Measurements from ENCODE around the gene SIPA1L3.

Gene SIPA1L3

DNA sequence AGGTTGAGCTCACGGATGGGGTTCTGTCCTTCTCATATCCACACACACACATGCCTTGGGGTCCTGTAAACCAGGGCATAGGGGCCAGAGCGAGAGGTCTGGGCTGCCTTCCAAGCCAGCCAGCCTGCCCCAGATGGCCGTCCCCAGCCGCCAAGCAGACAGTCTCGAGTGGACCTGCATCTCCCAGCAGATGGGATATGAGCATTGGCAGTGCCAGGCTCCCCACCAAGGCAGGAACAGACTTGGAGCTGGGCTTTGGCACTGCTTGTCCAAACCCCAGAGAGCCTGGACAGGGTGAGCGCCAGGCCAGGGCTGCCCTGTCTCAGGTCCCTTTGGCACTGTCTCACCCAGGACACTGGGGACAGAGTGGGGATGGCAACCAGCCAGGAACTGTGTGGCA, 186.6 kb downstream of the SIPA1L3 start:
- H3K4me3 ChIP-seq (ENCODE audit: insufficient read length, low read depth) = no peak overlapping the region
- no peaks in the 10 kb centered on the region for H3K9me3 ChIP-seq (ENCODE audit: insufficient read depth, low read length)
- DNase-seq (ENCODE audit: low read depth, low spot score) = no peak
- peaks cover 11% of the 10 kb centered on the region for H3K36me3 ChIP-seq (ENCODE audit: insufficient read depth, insufficient read length, low read length)
- no peak overlapping the region for H3K9ac ChIP-seq (ENCODE audit: insufficient read length, low read depth)
- peaks cover 5% of the 10 kb centered on the region for H3K4me1 ChIP-seq (ENCODE audit: insufficient read depth, insufficient read length)
- H3K27me3 ChIP-seq (ENCODE audit: insufficient read depth, insufficient read length) = no peaks in the 10 kb centered on the region
- TF ChIP-seq SUZ12 (IDR thresholded peaks at IDR 0.05; ENCODE audit: extremely low read depth, insufficient read depth, insufficient read length) (no peak), ZNF274 (IDR thresholded peaks at IDR 0.05; ENCODE audit: low read depth, low read length) (no peak), YY1 (IDR thresholded peaks at IDR 0.05; ENCODE audit: insufficient read depth, insufficient read length) (no peak)

DNA sequence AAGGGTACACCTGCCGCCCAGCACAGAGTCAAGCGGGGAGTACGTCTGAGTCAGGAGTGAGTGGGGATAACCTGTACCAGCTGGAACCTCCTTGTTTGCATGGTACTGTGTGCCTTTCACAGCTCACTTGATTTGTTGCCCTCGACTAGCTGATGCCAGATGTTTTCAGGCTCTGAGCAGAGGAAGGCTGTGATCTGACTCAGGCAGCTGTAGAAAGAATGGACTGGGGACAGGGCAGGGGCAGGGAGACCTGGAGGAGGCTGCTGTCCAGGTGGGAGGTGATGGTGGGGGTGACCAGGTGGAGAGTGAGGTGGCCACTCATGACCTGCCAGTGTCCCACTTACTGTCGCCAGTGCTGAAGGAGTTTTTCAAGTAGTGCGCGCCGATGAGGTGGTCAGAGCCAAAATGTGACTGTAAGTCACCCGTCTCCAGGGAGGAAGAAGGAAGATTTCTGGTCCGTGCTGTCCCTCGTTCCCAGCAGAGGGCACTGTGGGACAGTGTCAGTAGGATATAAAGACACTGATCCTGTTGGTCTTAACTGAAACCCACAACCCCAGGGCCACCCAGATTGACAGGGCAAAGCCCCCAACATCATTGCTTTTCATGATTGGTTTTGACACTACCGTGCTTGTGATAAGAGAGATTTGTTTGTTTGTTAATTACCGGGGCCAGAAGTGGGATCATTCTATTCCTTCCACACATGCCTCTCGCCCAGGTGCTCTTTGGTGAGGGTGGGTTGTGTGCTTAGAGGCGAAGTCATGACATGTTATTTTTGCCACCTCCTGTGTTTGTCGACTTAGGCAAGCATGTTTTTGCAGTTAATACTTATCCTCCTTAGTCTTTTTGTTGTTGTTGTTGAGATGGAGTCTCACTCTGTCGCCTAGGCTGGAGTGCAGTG, 188.7 kb downstream of the SIPA1L3 start:
- TF ChIP-seq YY1 (IDR thresholded peaks at IDR 0.05; ENCODE audit: insufficient read depth, insufficient read length) (no peak), ZNF274 (IDR thresholded peaks at IDR 0.05; ENCODE audit: low read depth, low read length) (no peak), SUZ12 (IDR thresholded peaks at IDR 0.05; ENCODE audit: extremely low read depth, insufficient read depth, insufficient read length) (no peak)
- no peaks in the 10 kb centered on the region for H3K9me3 ChIP-seq (ENCODE audit: insufficient read depth, low read length)
- H3K27me3 ChIP-seq (ENCODE audit: insufficient read depth, insufficient read length) = no peaks in the 10 kb centered on the region
- peaks cover 13% of the 10 kb centered on the region for H3K36me3 ChIP-seq (ENCODE audit: insufficient read depth, insufficient read length, low read length)
- DNase-seq (ENCODE audit: low read depth, low spot score) = peak; percentile 56
- peaks cover 5% of the 10 kb centered on the region for H3K4me1 ChIP-seq (ENCODE audit: insufficient read depth, insufficient read length)
- H3K9ac ChIP-seq (ENCODE audit: insufficient read length, low read depth) = no peak overlapping the region
- H3K4me3 ChIP-seq (ENCODE audit: insufficient read length, low read depth) = no peak overlapping the region

DNA sequence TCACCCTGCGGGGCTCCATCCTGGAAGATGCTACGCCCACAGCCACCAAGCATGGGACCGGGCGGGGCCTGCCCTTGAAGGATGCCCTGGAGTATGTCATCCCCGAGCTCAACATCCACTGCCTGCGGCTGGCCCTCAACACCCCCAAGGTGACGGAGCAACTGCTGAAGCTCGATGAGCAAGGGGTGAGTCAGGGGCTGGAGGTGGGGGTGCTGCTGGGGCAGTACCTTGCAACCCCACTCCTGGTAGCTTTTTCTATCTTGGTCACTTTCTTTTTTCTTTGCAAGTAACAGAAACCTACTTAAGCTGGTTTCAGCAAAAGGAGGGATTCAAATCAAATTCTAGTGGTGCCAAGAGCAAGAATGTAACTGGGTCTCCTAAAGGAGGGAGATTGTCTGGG, 193.0 kb downstream of the SIPA1L3 start:
- TF ChIP-seq SUZ12 (IDR thresholded peaks at IDR 0.05; ENCODE audit: extremely low read depth, insufficient read depth, insufficient read length) (no peak), YY1 (IDR thresholded peaks at IDR 0.05; ENCODE audit: insufficient read depth, insufficient read length) (no peak), ZNF274 (IDR thresholded peaks at IDR 0.05; ENCODE audit: low read depth, low read length) (no peak)
- Histone ChIP-seq H3K27me3 (ENCODE audit: insufficient read depth, insufficient read length) (no peaks in the 10 kb centered on the region), H3K9ac (ENCODE audit: insufficient read length, low read depth) (no peak overlapping the region), H3K9me3 (ENCODE audit: insufficient read depth, low read length) (no peaks in the 10 kb centered on the region), H3K4me1 (ENCODE audit: insufficient read depth, insufficient read length) (peaks cover 5% of the 10 kb centered on the region), H3K4me3 (ENCODE audit: insufficient read length, low read depth) (no peak overlapping the region), H3K36me3 (ENCODE audit: insufficient read depth, insufficient read length, low read length) (peaks cover 25% of the 10 kb centered on the region)
- DNase-seq (ENCODE audit: low read depth, low spot score) = no peak

DNA sequence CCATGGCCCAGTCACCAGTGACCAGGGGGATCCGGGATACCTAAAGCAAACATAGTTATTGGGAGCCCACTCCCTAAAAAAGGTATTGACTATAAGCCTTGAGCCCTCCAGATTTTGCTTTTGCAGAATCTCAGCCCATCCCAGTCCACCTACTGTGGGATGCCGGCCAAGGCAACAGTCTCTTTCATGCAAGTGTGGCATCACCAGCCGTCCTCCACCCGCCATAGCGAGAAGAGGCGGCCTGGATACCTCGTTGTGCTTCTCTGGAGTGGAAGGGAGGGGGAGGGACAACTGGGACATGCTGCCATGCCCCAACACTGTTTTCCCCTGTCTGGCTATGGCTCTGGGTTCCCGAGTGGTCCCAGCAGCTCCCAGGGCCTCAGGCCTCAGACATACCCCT, 193.6 kb downstream of the SIPA1L3 start:
- H3K4me3 ChIP-seq (ENCODE audit: insufficient read length, low read depth) = no peak overlapping the region
- no peaks in the 10 kb centered on the region for H3K9me3 ChIP-seq (ENCODE audit: insufficient read depth, low read length)
- TF ChIP-seq YY1 (IDR thresholded peaks at IDR 0.05; ENCODE audit: insufficient read depth, insufficient read length) (no peak), SUZ12 (IDR thresholded peaks at IDR 0.05; ENCODE audit: extremely low read depth, insufficient read depth, insufficient read length) (no peak), ZNF274 (IDR thresholded peaks at IDR 0.05; ENCODE audit: low read depth, low read length) (no peak)
- DNase-seq (ENCODE audit: low read depth, low spot score) = no peak
- H3K36me3 ChIP-seq (ENCODE audit: insufficient read depth, insufficient read length, low read length) = peaks cover 29% of the 10 kb centered on the region
- no peaks in the 10 kb centered on the region for H3K27me3 ChIP-seq (ENCODE audit: insufficient read depth, insufficient read length)
- H3K9ac ChIP-seq (ENCODE audit: insufficient read length, low read depth) = no peak overlapping the region
- no peaks in the 10 kb centered on the region for H3K4me1 ChIP-seq (ENCODE audit: insufficient read depth, insufficient read length)

DNA sequence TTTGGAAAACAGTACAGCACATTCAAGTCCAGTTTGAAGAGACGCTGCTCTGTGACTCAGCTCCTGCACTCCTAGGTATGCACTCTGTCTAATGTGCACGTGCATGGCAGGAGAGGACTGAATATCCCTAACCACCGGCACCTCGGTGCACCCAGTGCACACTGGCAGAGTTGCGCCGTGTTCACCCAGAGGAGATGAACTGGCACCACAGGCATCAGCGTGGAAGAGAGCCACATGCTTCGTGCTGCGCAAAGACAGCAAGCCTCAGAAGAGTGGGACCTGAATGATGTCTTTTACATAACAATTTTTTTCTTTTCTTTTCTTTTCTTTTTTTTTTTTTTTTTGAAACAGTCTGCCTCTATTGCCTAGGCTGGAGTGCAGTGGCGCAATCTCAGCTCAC, 194.7 kb downstream of the SIPA1L3 start:
- TF ChIP-seq YY1 (IDR thresholded peaks at IDR 0.05; ENCODE audit: insufficient read depth, insufficient read length) = no peak
- TF ChIP-seq SUZ12 (IDR thresholded peaks at IDR 0.05; ENCODE audit: extremely low read depth, insufficient read depth, insufficient read length) = no peak
- TF ChIP-seq ZNF274 (IDR thresholded peaks at IDR 0.05; ENCODE audit: low read depth, low read length) = no peak
- peaks cover 36% of the 10 kb centered on the region for H3K36me3 ChIP-seq (ENCODE audit: insufficient read depth, insufficient read length, low read length)
- DNase-seq (ENCODE audit: low read depth, low spot score) = no peak
- no peaks in the 10 kb centered on the region for H3K4me1 ChIP-seq (ENCODE audit: insufficient read depth, insufficient read length)
- no peaks in the 10 kb centered on the region for H3K9me3 ChIP-seq (ENCODE audit: insufficient read depth, low read length)
- H3K27me3 ChIP-seq (ENCODE audit: insufficient read depth, insufficient read length) = no peaks in the 10 kb centered on the region
- H3K4me3 ChIP-seq (ENCODE audit: insufficient read length, low read depth) = no peak overlapping the region
- H3K9ac ChIP-seq (ENCODE audit: insufficient read length, low read depth) = no peak overlapping the region

DNA sequence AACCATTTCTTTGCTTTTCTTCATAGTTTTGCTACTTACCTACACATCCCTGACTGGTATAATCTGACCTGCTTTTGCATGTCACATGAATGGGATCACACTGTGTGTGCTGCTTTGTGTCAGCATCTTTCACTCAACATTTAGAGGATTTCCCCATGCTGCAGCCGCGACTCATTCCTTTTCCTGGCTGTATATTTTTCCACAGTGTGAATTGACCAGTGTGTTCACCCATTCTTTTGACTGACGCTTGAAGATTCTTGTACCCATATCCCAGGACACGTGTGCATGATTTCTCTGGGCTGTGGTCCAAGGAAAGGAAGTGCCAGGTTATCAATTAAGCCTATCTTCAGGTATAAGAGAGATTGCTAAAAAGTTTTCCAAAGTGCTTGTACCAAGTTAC, 198.6 kb downstream of the SIPA1L3 start:
- Histone ChIP-seq H3K4me3 (ENCODE audit: insufficient read length, low read depth) (no peak overlapping the region), H3K27me3 (ENCODE audit: insufficient read depth, insufficient read length) (no peaks in the 10 kb centered on the region), H3K4me1 (ENCODE audit: insufficient read depth, insufficient read length) (no peaks in the 10 kb centered on the region), H3K9ac (ENCODE audit: insufficient read length, low read depth) (no peak overlapping the region), H3K9me3 (ENCODE audit: insufficient read depth, low read length) (no peaks in the 10 kb centered on the region), H3K36me3 (ENCODE audit: insufficient read depth, insufficient read length, low read length) (peaks cover 55% of the 10 kb centered on the region)
- no peak for DNase-seq (ENCODE audit: low read depth, low spot score)
- TF ChIP-seq YY1 (IDR thresholded peaks at IDR 0.05; ENCODE audit: insufficient read depth, insufficient read length) (no peak), SUZ12 (IDR thresholded peaks at IDR 0.05; ENCODE audit: extremely low read depth, insufficient read depth, insufficient read length) (no peak), ZNF274 (IDR thresholded peaks at IDR 0.05; ENCODE audit: low read depth, low read length) (no peak)

DNA sequence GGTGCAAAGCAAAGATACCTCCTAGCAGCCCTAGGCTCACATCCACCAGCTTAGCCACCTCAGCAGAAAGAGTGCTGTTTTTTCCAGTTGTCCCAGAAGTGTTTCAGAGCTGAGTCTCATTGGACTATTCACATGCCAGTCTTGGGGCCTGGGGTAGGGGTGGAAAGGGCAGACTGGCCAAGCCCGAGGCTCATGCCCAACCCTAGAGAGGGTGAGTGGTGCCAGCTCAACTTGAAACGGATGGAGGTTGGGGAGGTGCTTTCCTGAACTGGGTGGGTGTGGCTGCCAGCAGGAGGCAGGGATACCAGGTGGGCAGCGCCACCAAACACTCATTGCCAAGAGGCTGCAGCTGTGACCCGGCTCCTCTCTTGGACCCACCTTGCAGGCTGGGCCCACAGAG, 200.1 kb downstream of the SIPA1L3 start:
- peaks cover 50% of the 10 kb centered on the region for H3K36me3 ChIP-seq (ENCODE audit: insufficient read depth, insufficient read length, low read length)
- H3K4me1 ChIP-seq (ENCODE audit: insufficient read depth, insufficient read length) = no peaks in the 10 kb centered on the region
- no peaks in the 10 kb centered on the region for H3K9me3 ChIP-seq (ENCODE audit: insufficient read depth, low read length)
- TF ChIP-seq YY1 (IDR thresholded peaks at IDR 0.05; ENCODE audit: insufficient read depth, insufficient read length) = no peak
- TF ChIP-seq SUZ12 (IDR thresholded peaks at IDR 0.05; ENCODE audit: extremely low read depth, insufficient read depth, insufficient read length) = no peak
- TF ChIP-seq ZNF274 (IDR thresholded peaks at IDR 0.05; ENCODE audit: low read depth, low read length) = no peak
- DNase-seq (ENCODE audit: low read depth, low spot score) = no peak
- no peaks in the 10 kb centered on the region for H3K27me3 ChIP-seq (ENCODE audit: insufficient read depth, insufficient read length)
- H3K9ac ChIP-seq (ENCODE audit: insufficient read length, low read depth) = no peak overlapping the region
- no peak overlapping the region for H3K4me3 ChIP-seq (ENCODE audit: insufficient read length, low read depth)
